ENCODE data around the gene CTSD.
"Not testable (repeated sequence)": the region's sequence is repeated elsewhere in the genome, so short reads cannot be mapped to it uniquely, and the experiment has no call there.

CTSD gene

GRCh38 chr11:1763796-1764661 is at the start of gene CTSD:
CTSD (minus strand) TSS chr11:1763927; CDS start chr11:1763859, 68 bp downstream.
- Histone ChIP-seq H3K9me3 (ENCODE audit: severe bottlenecking) (no peaks in the 10 kb centered on the region), H3K4me3 (ENCODE audit: severe bottlenecking) (peak within 1 kb of the TSS; percentile 83), H3K4me1 (ENCODE audit: insufficient read depth, poor library complexity, severe bottlenecking) (peaks cover 9% of the 10 kb centered on the region), H3K27ac (ENCODE audit: poor library complexity, severe bottlenecking) (peak within 1 kb of the TSS; percentile 63), H3K27me3 (ENCODE audit: insufficient read depth, poor library complexity, severe bottlenecking) (no peaks in the 10 kb centered on the region), H3K36me3 (ENCODE audit: low read depth) (peaks cover 32% of the 10 kb centered on the region)
- TF ChIP-seq, protein P1, sequence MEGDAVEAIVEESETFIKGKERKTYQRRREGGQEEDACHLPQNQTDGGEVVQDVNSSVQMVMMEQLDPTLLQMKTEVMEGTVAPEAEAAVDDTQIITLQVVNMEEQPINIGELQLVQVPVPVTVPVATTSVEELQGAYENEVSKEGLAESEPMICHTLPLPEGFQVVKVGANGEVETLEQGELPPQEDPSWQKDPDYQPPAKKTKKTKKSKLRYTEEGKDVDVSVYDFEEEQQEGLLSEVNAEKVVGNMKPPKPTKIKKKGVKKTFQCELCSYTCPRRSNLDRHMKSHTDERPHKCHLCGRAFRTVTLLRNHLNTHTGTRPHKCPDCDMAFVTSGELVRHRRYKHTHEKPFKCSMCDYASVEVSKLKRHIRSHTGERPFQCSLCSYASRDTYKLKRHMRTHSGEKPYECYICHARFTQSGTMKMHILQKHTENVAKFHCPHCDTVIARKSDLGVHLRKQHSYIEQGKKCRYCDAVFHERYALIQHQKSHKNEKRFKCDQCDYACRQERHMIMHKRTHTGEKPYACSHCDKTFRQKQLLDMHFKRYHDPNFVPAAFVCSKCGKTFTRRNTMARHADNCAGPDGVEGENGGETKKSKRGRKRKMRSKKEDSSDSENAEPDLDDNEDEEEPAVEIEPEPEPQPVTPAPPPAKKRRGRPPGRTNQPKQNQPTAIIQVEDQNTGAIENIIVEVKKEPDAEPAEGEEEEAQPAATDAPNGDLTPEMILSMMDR (IDR thresholded peaks at IDR 0.05; ENCODE audit: poor library complexity, severe bottlenecking), result no peak
- DNase-seq (ENCODE audit: low spot score), result no peak
- peak; percentile 48 for ATAC-seq (ENCODE audit: low read depth)

DNA sequence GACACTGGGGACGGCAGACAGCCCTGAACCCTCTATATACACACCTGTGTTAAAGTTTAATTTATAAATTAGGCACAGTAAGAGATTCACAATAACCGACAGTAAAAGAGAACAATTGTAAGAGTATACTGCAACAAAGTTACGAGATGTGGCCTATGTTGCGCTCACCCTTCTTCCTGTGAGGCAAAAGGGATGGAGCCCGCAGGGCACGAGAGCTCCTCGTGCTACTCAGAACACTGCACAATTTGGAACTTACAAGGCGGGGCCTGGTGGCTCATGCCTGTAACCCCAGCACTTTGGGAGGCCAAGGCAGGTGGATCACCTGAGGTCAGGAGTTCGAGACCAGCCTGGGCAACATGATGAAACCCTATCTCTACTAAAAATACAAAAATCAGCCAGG is 49.6 kb upstream of the CTSD start:
- ATAC-seq (ENCODE audit: low read depth); H3K4me1 ChIP-seq (ENCODE audit: insufficient read depth, poor library complexity, severe bottlenecking); H3K27ac ChIP-seq (ENCODE audit: poor library complexity, severe bottlenecking); H3K36me3 ChIP-seq (ENCODE audit: low read depth); H3K27me3 ChIP-seq (ENCODE audit: insufficient read depth, poor library complexity, severe bottlenecking); H3K9me3 ChIP-seq (ENCODE audit: severe bottlenecking); H3K4me3 ChIP-seq (ENCODE audit: severe bottlenecking); DNase-seq (ENCODE audit: low spot score): not testable (repeated sequence)

DNA sequence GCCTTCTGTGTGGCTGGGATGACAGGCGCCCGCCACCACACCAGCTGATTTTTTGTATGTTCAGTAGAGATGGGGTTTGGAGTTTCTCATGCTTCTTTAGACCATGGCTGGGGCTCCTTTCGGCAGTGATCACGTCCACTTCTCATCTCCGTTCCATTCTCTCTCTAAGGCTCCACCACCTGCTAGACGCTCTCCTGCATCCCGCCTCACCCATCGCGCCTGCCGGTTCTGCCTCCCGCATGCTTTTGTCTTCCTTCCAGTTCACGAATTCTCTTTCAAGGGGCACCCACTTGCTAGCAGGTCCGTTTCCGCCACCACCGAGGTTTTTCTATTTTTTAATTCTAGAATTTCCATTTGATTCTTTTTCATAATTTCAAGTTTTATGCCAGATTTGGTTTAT is 49.1 kb upstream of the CTSD start:
- H3K36me3 ChIP-seq (ENCODE audit: low read depth), result no peaks in the 10 kb centered on the region
- H3K27me3 ChIP-seq (ENCODE audit: insufficient read depth, poor library complexity, severe bottlenecking), result no peaks in the 10 kb centered on the region

DNA sequence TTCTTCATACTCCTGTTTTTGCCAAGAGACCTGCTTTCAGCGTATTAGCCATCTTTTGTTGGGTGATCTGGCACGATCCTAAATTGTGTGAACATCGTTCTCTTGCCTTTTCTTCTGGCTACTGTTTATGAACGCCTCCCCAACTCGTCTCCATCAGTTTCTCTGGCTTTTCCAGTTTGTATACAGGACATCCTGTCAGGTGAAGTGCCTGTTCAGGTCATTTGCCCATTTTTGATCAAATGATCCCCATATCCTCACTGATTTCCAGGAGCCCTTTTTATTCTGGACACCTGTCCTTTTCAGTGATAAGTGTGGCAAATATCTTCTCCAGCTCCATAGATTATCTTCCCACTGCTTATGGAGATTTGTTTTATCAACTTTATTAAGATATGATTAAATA is 48.5 kb upstream of the CTSD start:
- no peak overlapping the region for H3K27ac ChIP-seq (ENCODE audit: poor library complexity, severe bottlenecking)
- H3K36me3 ChIP-seq (ENCODE audit: low read depth), result no peaks in the 10 kb centered on the region
- ATAC-seq (ENCODE audit: low read depth) (no peak), DNase-seq (ENCODE audit: low spot score) (no peak)
- H3K27me3 ChIP-seq (ENCODE audit: insufficient read depth, poor library complexity, severe bottlenecking), result no peaks in the 10 kb centered on the region
- H3K4me1 ChIP-seq (ENCODE audit: insufficient read depth, poor library complexity, severe bottlenecking), result no peaks in the 10 kb centered on the region
- H3K4me3 ChIP-seq (ENCODE audit: severe bottlenecking), result no peak overlapping the region
- TF ChIP-seq, protein P1 (IDR thresholded peaks at IDR 0.05; ENCODE audit: poor library complexity, severe bottlenecking), result no peak
- no peaks in the 10 kb centered on the region for H3K9me3 ChIP-seq (ENCODE audit: severe bottlenecking)

More for the DNA sequence above, 49.1 kb upstream of the CTSD start:
- Histone ChIP-seq H3K4me1 (ENCODE audit: insufficient read depth, poor library complexity, severe bottlenecking) (no peaks in the 10 kb centered on the region), H3K4me3 (ENCODE audit: severe bottlenecking) (no peak overlapping the region), H3K27ac (ENCODE audit: poor library complexity, severe bottlenecking) (no peak overlapping the region), H3K9me3 (ENCODE audit: severe bottlenecking) (no peaks in the 10 kb centered on the region)
- no peak for ATAC-seq (ENCODE audit: low read depth)
- TF ChIP-seq, protein P1 (IDR thresholded peaks at IDR 0.05; ENCODE audit: poor library complexity, severe bottlenecking), result no peak
- DNase-seq (ENCODE audit: low spot score), result no peak

GRCh38 chr11:1810761-1811160 is 47.0 kb upstream of the CTSD start:
- no peak for ATAC-seq (ENCODE audit: low read depth)
- Histone ChIP-seq H3K36me3 (ENCODE audit: low read depth) (no peaks in the 10 kb centered on the region), H3K9me3 (ENCODE audit: severe bottlenecking) (no peaks in the 10 kb centered on the region), H3K4me3 (ENCODE audit: severe bottlenecking) (no peak overlapping the region), H3K27me3 (ENCODE audit: insufficient read depth, poor library complexity, severe bottlenecking) (no peaks in the 10 kb centered on the region), H3K4me1 (ENCODE audit: insufficient read depth, poor library complexity, severe bottlenecking) (no peaks in the 10 kb centered on the region), H3K27ac (ENCODE audit: poor library complexity, severe bottlenecking) (no peak overlapping the region)
- TF ChIP-seq, protein P1 (IDR thresholded peaks at IDR 0.05; ENCODE audit: poor library complexity, severe bottlenecking), result no peak
- no peak for DNase-seq (ENCODE audit: low spot score)

All from RWPE2 (cell line).